ENCODE results near the gene CNOT1. TPM values are rescaled to one million over a fixed set of nuclear protein-coding genes. Genes with fewer than 3 reads are reported as not detected.

Gene CNOT1
- total and polyA plus RNA-seq, 10 of the 15 experiments (the other 5 are each of a cell fraction or from before 2014, with no cell fraction given) = 101 to 246 (median 175) TPM

- no peak overlapping the region for H3K27ac ChIP-seq (ENCODE audit: control insufficient read depth, insufficient read depth)
- no peak overlapping the region for H3K4me3 ChIP-seq
- H3K4me2 ChIP-seq (ENCODE audit: control insufficient read depth, insufficient read depth) = no peak overlapping the region
- no peak for FAIRE-seq
- H3K79me2 ChIP-seq (ENCODE audit: control insufficient read depth, insufficient read depth, low read length) = peaks cover 4% of the 10 kb centered on the region
- SMC1A ChIA-PET (ENCODE audit: uncharacterized antibody, unreplicated experiment) = interaction anchor here (0.6 to 1.5 kb wide), 4 partner anchors 9 to 49 kb away, joined by 3 to 4 read pairs (median 3); no protein-coding TSS in a partner anchor
- no peak overlapping the region for H2AFZ ChIP-seq (ENCODE audit: control insufficient read depth, low read depth, low read length)
- no peaks in the 10 kb centered on the region for H3K4me1 ChIP-seq (ENCODE audit: control insufficient read depth, insufficient read depth, low read length)
- no peaks in the 10 kb centered on the region for H3K27me3 ChIP-seq (replicated peaks in 1 of 2; ENCODE audit: control insufficient read depth in 2 of 2, insufficient read depth in 2 of 2, low read length in 1 of 2)
- no peaks in the 10 kb centered on the region for H4K20me1 ChIP-seq (ENCODE audit: control insufficient read depth, insufficient read depth)
- POLR2A ChIA-PET = interaction anchor here (0.9 kb wide), 1 partner anchor 70 kb away, joined by 3 read pairs; no protein-coding TSS in a partner anchor
- no peak overlapping the region for H3K9ac ChIP-seq (ENCODE audit: control insufficient read depth, insufficient read depth, low read length)
- no peaks in the 10 kb centered on the region for H3K9me3 ChIP-seq (replicated peaks; ENCODE audit: control insufficient read depth, insufficient read depth, low read length)
- TF ChIP-seq CUX1 (IDR thresholded peaks at IDR 0.05; ENCODE audit: insufficient replicate concordance, low read depth, low read length) = no peak
- no peak for TF ChIP-seq SKIL (IDR thresholded peaks at IDR 0.05; ENCODE audit: low read depth, poor library complexity, severe bottlenecking)
- no peak for ATAC-seq
- in situ Hi-C loops (cut with MboI) (no loop called here), intact Hi-C loops (cut with micrococcal nuclease; ENCODE audit: unreplicated experiment) (no loop called here)
- RAD21 ChIA-PET (ENCODE audit: unreplicated experiment) = interaction anchor here (1.5 kb wide), 1 partner anchor 167 kb away, joined by 4 read pairs; no protein-coding TSS in a partner anchor
- no peak for DNase-seq (ENCODE audit: low read depth, low spot score)
- BruUV-seq (replicated peaks) = no TSS peak
- H3K36me3 ChIP-seq (ENCODE audit: control insufficient read depth in 2 of 2, insufficient read depth in 2 of 2, low read length in 1 of 2) = peaks cover 6 to 52% of the 10 kb centered on the region in 2 experiments
- CTCF ChIA-PET = interaction anchor here (1.0 kb wide), 1 partner anchor 13 kb away, joined by 4 read pairs; no protein-coding TSS in a partner anchor
- 100% methylated on average over 3 of the region's 3 CpGs for WGBS (ENCODE audit: insufficient coverage, insufficient replicate concordance, low lambda C conversion rate, missing lambda C conversion rate)
These were observed 41.2 kb downstream of the CNOT1 start for GRCh38 chr16:58588406-58588805.
